Brain microvascular endothelial cell (primary cell): Measurements from ENCODE around the gene MACROD2.

Experiments
- DNase-seq: peaks from one replicate; pipeline ENCODE4 v3.0.0-alpha.2; 2020
- H3K27ac ChIP-seq: fragments of 250-450 bp; sonication (Bioruptor Pico); 2 replicates; pipeline ENCODE4 v1.5.1; 2020; ENCODE audit warnings: mild to moderate bottlenecking, moderate library complexity
- H3K27me3 ChIP-seq: fragments of 250-450 bp; sonication (Bioruptor Pico); replicated peaks from 2 replicates; pipeline ENCODE4 v1.5.1; 2020; ENCODE audit warnings: mild to moderate bottlenecking
- H3K36me3 ChIP-seq: fragments of 250-450 bp; sonication (Bioruptor Pico); replicated peaks from 2 replicates; pipeline ENCODE4 v1.5.1; 2020; ENCODE audit warnings: mild to moderate bottlenecking
- H3K4me3 ChIP-seq: 2 replicates; pipeline ENCODE4 v1.5.1; 2011; ENCODE audit warnings: low read depth, mild to moderate bottlenecking, control low read depth, low read length, moderate library complexity
- CTCF ChIP-seq: IDR thresholded peaks from 2 replicates; pipeline ENCODE4 v1.5.1; 2011; ENCODE audit warnings: low read depth, mild to moderate bottlenecking, moderate library complexity, low read length, control low read depth, inconsistent platforms; ENCODE audit errors: missing control alignments
- in situ Hi-C: cut with HindIII; loops from 2 replicates; pipeline ENCODE4 v1.10.0; 2017; ENCODE audit warnings: low sequenced_read_pairs, low pct_ligation_motif_present

MACROD2 gene

GRCh38 chr20:14960831-14961230, 965.5 kb downstream of the MACROD2 start:
- H3K4me3 ChIP-seq: no peak overlapping the region
- TF ChIP-seq CTCF: no peak
- no peak overlapping the region for H3K27ac ChIP-seq
- H3K36me3 ChIP-seq: no peaks in the 10 kb centered on the region
- H3K27me3 ChIP-seq: no peaks in the 10 kb centered on the region
- DNase-seq: no peak
- in situ Hi-C loops: no loop called here

- no peaks in the 10 kb centered on the region for H3K36me3 ChIP-seq
- in situ Hi-C loops: no loop called here
- TF ChIP-seq CTCF: no peak
- no peaks in the 10 kb centered on the region for H3K27me3 ChIP-seq
- H3K27ac ChIP-seq: no peak overlapping the region
- no peak overlapping the region for H3K4me3 ChIP-seq
- peak; percentile 23 for DNase-seq
These were observed 967.9 kb downstream of the MACROD2 start for GRCh38 chr20:14963262-14963663.

GRCh38 chr20:14966203-14966602, 970.9 kb downstream of the MACROD2 start:
- DNase-seq: no peak
- no peak for TF ChIP-seq CTCF
- in situ Hi-C loops: no loop called here
- Histone ChIP-seq H3K27me3 (no peaks in the 10 kb centered on the region), H3K27ac (no peak overlapping the region), H3K36me3 (no peaks in the 10 kb centered on the region), H3K4me3 (no peak overlapping the region)

GRCh38 chr20:14966808-14967207, 971.5 kb downstream of the MACROD2 start:
- TF ChIP-seq CTCF: no peak
- Histone ChIP-seq H3K27me3 (no peaks in the 10 kb centered on the region), H3K27ac (no peak overlapping the region), H3K4me3 (no peak overlapping the region), H3K36me3 (no peaks in the 10 kb centered on the region)
- in situ Hi-C loops: no loop called here
- DNase-seq: no peak

- no peak overlapping the region for H3K4me3 ChIP-seq
- no peak for DNase-seq
- no peaks in the 10 kb centered on the region for H3K36me3 ChIP-seq
- H3K27ac ChIP-seq: no peak overlapping the region
- no peaks in the 10 kb centered on the region for H3K27me3 ChIP-seq
- no peak for TF ChIP-seq CTCF
- in situ Hi-C loops: no loop called here
These were observed 976.9 kb downstream of the MACROD2 start for GRCh38 chr20:14972256-14972655.

- no peak overlapping the region for H3K27ac ChIP-seq
- no peak for TF ChIP-seq CTCF
- no peaks in the 10 kb centered on the region for H3K27me3 ChIP-seq
- in situ Hi-C loops: no loop called here
- H3K36me3 ChIP-seq: no peaks in the 10 kb centered on the region
- no peak overlapping the region for H3K4me3 ChIP-seq
- no peak for DNase-seq
These were observed 977.4 kb downstream of the MACROD2 start for GRCh38 chr20:14972690-14973089.
